ENCODE results near the gene NTN1.
"Not testable (repeated sequence)": the region's sequence is repeated elsewhere in the genome, so short reads cannot be mapped to it uniquely, and the experiment has no call there.

Gene NTN1

GRCh38 chr17:9256751-9257629 lies 235.7 kb downstream of the NTN1 start:
- DNase-seq, result no peak

GRCh38 chr17:9257630-9257965 lies 236.3 kb downstream of the NTN1 start:
- DNase-seq, result not testable (repeated sequence)

GRCh38 chr17:9258115-9259015 lies 237.1 kb downstream of the NTN1 start:
- no peak for DNase-seq

GRCh38 chr17:9259419-9259818 lies 238.1 kb downstream of the NTN1 start:
- DNase-seq, result no peak

- DNase-seq, result no peak
Measured at GRCh38 chr17:9261081-9262012, 240.0 kb downstream of the NTN1 start.

- no peak for DNase-seq
Measured at GRCh38 chr17:9266031-9266680, 244.8 kb downstream of the NTN1 start.

GRCh38 chr17:9266697-9267117 lies 245.4 kb downstream of the NTN1 start:
- no peak for DNase-seq

- DNase-seq, result no peak
Measured at GRCh38 chr17:9268546-9268945, 247.2 kb downstream of the NTN1 start.

- no peak for DNase-seq
Measured at GRCh38 chr17:9269350-9270035, 248.2 kb downstream of the NTN1 start.

- DNase-seq, result no peak
Measured at GRCh38 chr17:9270921-9271320, 249.6 kb downstream of the NTN1 start.

- no peak for DNase-seq
Measured at GRCh38 chr17:9271989-9272388, 250.7 kb downstream of the NTN1 start.

- DNase-seq, result no peak
Measured at GRCh38 chr17:9272501-9273200, 251.3 kb downstream of the NTN1 start.

GRCh38 chr17:9273428-9274391 lies 252.4 kb downstream of the NTN1 start:
- no peak for DNase-seq

- no peak for DNase-seq
Measured at GRCh38 chr17:9274973-9275372, 253.7 kb downstream of the NTN1 start.

GRCh38 chr17:9279893-9280292 lies 258.6 kb downstream of the NTN1 start:
- no peak for DNase-seq

GRCh38 chr17:9283909-9284308 lies 262.6 kb downstream of the NTN1 start:
- DNase-seq, result no peak

GRCh38 chr17:9284884-9285283 lies 263.6 kb downstream of the NTN1 start:
- DNase-seq, result no peak

- no peak for DNase-seq
Measured at GRCh38 chr17:9285602-9286427, 264.5 kb downstream of the NTN1 start.

GRCh38 chr17:9286434-9286833 lies 265.1 kb downstream of the NTN1 start:
- DNase-seq, result no peak
